Common myeloid progenitor, CD34-positive (primary cell): ENCODE results near the gene KLHL6.

ENCODE experiments used
- CTCF ChIA-PET: fragments of 350-600 bp; sonication (Branson Sonifier 250); formaldehyde crosslinking; loops from one replicate; lab custom pipeline; 2021; ENCODE audit warnings: antibody characterized with exemption; lab: Charles Lee
- POLR2A ChIA-PET: fragments of 350-600 bp; sonication (Branson Sonifier 250); formaldehyde crosslinking; loops from one replicate; lab custom pipeline; 2021; ENCODE audit warnings: antibody characterized with exemption; lab: Charles Lee
- DNase-seq, 3 donors: peaks; one replicate each; pipeline versions ENCODE4 v3.0.0 to v3.0.0-alpha.2; 2013
- H3K27ac ChIP-seq, 2 experiments: 1 replicate in 1 of 2; 2 replicates in 1 of 2; pipeline ENCODE4 v1.7.0; 2013; ENCODE audit warnings: inconsistent platforms in 2 of 2, low read length in 2 of 2, mild to moderate bottlenecking in 2 of 2, low read depth in 1 of 2, moderate library complexity in 1 of 2; ENCODE audit not compliant: severe bottlenecking in 2 of 2, insufficient read depth in 1 of 2, poor library complexity in 1 of 2
- H3K27me3 ChIP-seq, 5 experiments: replicated peaks in 2 of 5; 1 replicate in 3 of 5; 2 replicates in 2 of 5; pipeline versions ENCODE4 v1.6.1 to v1.7.0; 2013; ENCODE audit warnings: low read length in 4 of 5, mild to moderate bottlenecking in 2 of 5, moderate library complexity in 2 of 5, inconsistent platforms in 1 of 5; ENCODE audit not compliant: insufficient read depth in 5 of 5, control insufficient read depth in 4 of 5
- H3K36me3 ChIP-seq, 4 experiments: 1 replicate in 2 of 4; 2 replicates in 2 of 4; pipeline versions ENCODE4 v1.6.1 to v1.7.0; 2013; ENCODE audit warnings: low read length in 3 of 4, control low read depth in 1 of 4, mild to moderate bottlenecking in 1 of 4; ENCODE audit not compliant: control insufficient read depth in 4 of 4, insufficient read depth in 4 of 4
- H3K4me1 ChIP-seq, 4 experiments: 1 replicate in 3 of 4; 2 replicates in 1 of 4; pipeline versions ENCODE4 v1.6.1 to v1.7.1; 2013; ENCODE audit warnings: low read length in 3 of 4, mild to moderate bottlenecking in 3 of 4, control low read depth in 1 of 4, inconsistent platforms in 1 of 4, moderate library complexity in 1 of 4; ENCODE audit not compliant: control insufficient read depth in 4 of 4, insufficient read depth in 4 of 4; ENCODE audit errors: control extremely low read depth in 1 of 4
- H3K4me3 ChIP-seq, 7 experiments: 1 replicate in 4 of 7; 2 replicates in 3 of 7; pipeline versions ENCODE4 v1.5.1 to v1.7.0; 2013; ENCODE audit warnings: mild to moderate bottlenecking in 7 of 7, low read length in 6 of 7, moderate library complexity in 6 of 7, inconsistent platforms in 2 of 7, low read depth in 2 of 7, control low read depth in 1 of 7; ENCODE audit not compliant: insufficient read depth in 4 of 7, control insufficient read depth in 1 of 7; ENCODE audit errors: extremely low read depth in 1 of 7
- H3K9me3 ChIP-seq, 5 experiments: 1 replicate in 4 of 5; 2 replicates in 1 of 5; pipeline versions ENCODE4 v1.6.1 to v1.7.1; 2013; ENCODE audit warnings: low read length in 4 of 5, mild to moderate bottlenecking in 2 of 5, inconsistent platforms in 1 of 5, low read depth in 1 of 5, moderate library complexity in 1 of 5; ENCODE audit not compliant: control insufficient read depth in 4 of 5, insufficient read depth in 2 of 5; ENCODE audit errors: control extremely low read depth in 1 of 5
- WGBS: methylation state at CpG from one replicate; pipeline ENCODE4 v1.1.5; 2013; ENCODE audit not compliant: insufficient coverage; 5-methylcytosine and 5-hydroxymethylcytosine counted together

Gene KLHL6

GRCh38 chr3:183485585-183485984 lies 69.9 kb downstream of the KLHL6 start:
- Histone ChIP-seq H3K9me3 (no peaks in the 10 kb centered on the region), H3K36me3 (peaks cover 2 to 19% (median 14%) of the 10 kb centered on the region in 4 experiments), H3K4me3 (no peak overlapping the region), H3K27ac (no peak overlapping the region), H3K4me1 (peaks cover 2 to 22% (median 12%) of the 10 kb centered on the region in 4 experiments), H3K27me3 (no peaks in the 10 kb centered on the region)
- DNase-seq: no peak
- ChIA-PET POLR2A (interaction anchor here (0.6 kb wide), 1 partner anchor 225 kb away, joined by 8 read pairs; no protein-coding TSS in a partner anchor), CTCF (interaction anchor here (0.7 to 6.7 kb wide), 9 partner anchors 7 to 77 kb away, joined by 3 to 36 read pairs (median 4); no protein-coding TSS in a partner anchor)
- WGBS: 90% methylated on average over 3 of the region's 6 CpGs

GRCh38 chr3:183485093-183485492 lies 70.4 kb downstream of the KLHL6 start:
- H3K4me1 ChIP-seq: peaks cover 2 to 17% (median 10%) of the 10 kb centered on the region in 4 experiments
- 89% methylated on average over 5 of the region's 6 CpGs for WGBS
- no peak overlapping the region for H3K4me3 ChIP-seq
- no peaks in the 10 kb centered on the region for H3K9me3 ChIP-seq
- no peak overlapping the region for H3K27ac ChIP-seq
- no peaks in the 10 kb centered on the region for H3K27me3 ChIP-seq
- H3K36me3 ChIP-seq: peaks cover 2 to 19% (median 14%) of the 10 kb centered on the region in 4 experiments
- DNase-seq: no peak
- POLR2A ChIA-PET: no interaction called here
- CTCF ChIA-PET: interaction anchor here (0.7 to 1.8 kb wide), 8 partner anchors 9 to 78 kb away, joined by 3 to 7 read pairs (median 4); no protein-coding TSS in a partner anchor

- peaks cover 1 to 11% (median 7%) of the 10 kb centered on the region in 4 experiments for H3K4me1 ChIP-seq
- H3K9me3 ChIP-seq: no peaks in the 10 kb centered on the region
- no peak overlapping the region for H3K27ac ChIP-seq
- POLR2A ChIA-PET: no interaction called here
- 100% methylated on average over 1 of the region's 4 CpGs for WGBS
- DNase-seq: peak in 1 of 3 donors; percentile 18
- peaks cover 2 to 19% (median 14%) of the 10 kb centered on the region in 4 experiments for H3K36me3 ChIP-seq
- CTCF ChIA-PET: interaction anchor here (1.2 to 2.9 kb wide), 3 partner anchors 9 to 109 kb away, joined by 3 to 8 read pairs (median 6); no protein-coding TSS in a partner anchor
- no peak overlapping the region for H3K4me3 ChIP-seq
- no peaks in the 10 kb centered on the region for H3K27me3 ChIP-seq
Measured at GRCh38 chr3:183484431-183485075, 71.0 kb downstream of the KLHL6 start.

GRCh38 chr3:183481582-183481981 lies 73.9 kb downstream of the KLHL6 start:
- CTCF ChIA-PET: interaction anchor here (1.3 to 2.9 kb wide), 3 partner anchors 9 to 112 kb away, joined by 4 to 8 read pairs (median 7); no protein-coding TSS in a partner anchor
- POLR2A ChIA-PET: no interaction called here

GRCh38 chr3:183478501-183478900 lies 77.0 kb downstream of the KLHL6 start:
- Histone ChIP-seq H3K27ac (no peak overlapping the region), H3K27me3 (no peaks in the 10 kb centered on the region), H3K9me3 (no peaks in the 10 kb centered on the region), H3K4me3 (no peak overlapping the region), H3K36me3 (no peaks in the 10 kb centered on the region), H3K4me1 (peaks cover 0 to 11% (median 9%) of the 10 kb centered on the region in 4 experiments)
- ChIA-PET CTCF (interaction anchor here (0.6 to 3.2 kb wide), 6 partner anchors 9 to 289 kb away, joined by 3 to 36 read pairs (median 7); no protein-coding TSS in a partner anchor), POLR2A (no interaction called here)
- WGBS: 94% methylated on average over 7 of the region's 10 CpGs
- DNase-seq: no peak

More at GRCh38 chr3:183481582-183481981, 73.9 kb downstream of the KLHL6 start:
- WGBS: 93% methylated on average over 3 of the region's 8 CpGs
- DNase-seq: no peak
- H3K27me3 ChIP-seq: no peaks in the 10 kb centered on the region
- peaks cover 0 to 1% (median 0%) of the 10 kb centered on the region in 4 experiments for H3K36me3 ChIP-seq
- H3K4me3 ChIP-seq: no peak overlapping the region
- H3K9me3 ChIP-seq: no peaks in the 10 kb centered on the region
- H3K27ac ChIP-seq: no peak overlapping the region
- no peaks in the 10 kb centered on the region for H3K4me1 ChIP-seq

GRCh38 chr3:183477801-183478456 lies 77.6 kb downstream of the KLHL6 start:
- ChIA-PET POLR2A (interaction anchor here (0.6 kb wide), 1 partner anchor 48 kb away, joined by 3 read pairs; no protein-coding TSS in a partner anchor), CTCF (interaction anchor here (0.8 to 3.2 kb wide), 3 partner anchors 11 to 289 kb away, joined by 4 to 36 read pairs (median 7); no protein-coding TSS in a partner anchor)
- H3K27ac ChIP-seq: no peak overlapping the region
- H3K36me3 ChIP-seq: no peaks in the 10 kb centered on the region
- H3K4me1 ChIP-seq: peaks cover 0 to 11% (median 9%) of the 10 kb centered on the region in 4 experiments
- 93% methylated on average over 8 of the region's 8 CpGs for WGBS
- H3K9me3 ChIP-seq: no peaks in the 10 kb centered on the region
- no peak overlapping the region for H3K4me3 ChIP-seq
- H3K27me3 ChIP-seq: no peaks in the 10 kb centered on the region
- DNase-seq: no peak
